ENCODE measurements around the gene FADD.
"Not testable (repeated sequence)": the region's sequence is repeated elsewhere in the genome, so short reads cannot be mapped to it uniquely, and the experiment has no call there.

Gene FADD

DNA sequence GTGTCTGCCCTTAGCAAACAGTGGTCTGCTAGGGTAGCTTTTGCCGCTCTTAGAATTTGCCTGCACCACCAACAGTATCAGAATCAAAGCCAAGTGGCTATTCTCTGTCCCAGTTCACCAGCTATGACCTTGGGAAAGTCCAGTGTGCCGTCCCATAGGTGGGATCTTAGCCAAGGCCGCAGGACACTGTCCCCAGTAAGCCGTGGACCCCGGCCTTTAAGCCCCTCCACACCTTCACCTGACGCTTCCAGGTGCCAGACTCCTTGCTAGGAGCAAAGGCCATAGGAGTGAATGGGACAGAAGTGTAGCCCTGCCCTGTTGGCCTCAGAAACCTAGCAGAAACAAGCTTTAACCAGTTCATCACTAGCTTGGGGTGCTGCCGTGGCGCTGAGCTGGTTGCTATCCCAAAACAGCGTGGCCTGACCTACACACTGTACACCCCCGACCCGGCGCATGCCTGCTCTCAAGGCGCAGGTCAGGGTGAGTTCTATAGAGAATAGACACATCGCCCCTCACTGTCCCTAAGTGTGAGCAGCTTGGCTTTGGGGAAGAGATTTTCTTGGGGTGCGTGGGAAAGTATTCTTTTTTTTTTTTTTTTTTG lies 4.5 kb downstream of the FADD start:
- H3K4me3 ChIP-seq (ENCODE audit: low read length) = no peak overlapping the region
- no peak for DNase-seq (ENCODE audit: low read depth)
- TF ChIP-seq, protein P1, sequence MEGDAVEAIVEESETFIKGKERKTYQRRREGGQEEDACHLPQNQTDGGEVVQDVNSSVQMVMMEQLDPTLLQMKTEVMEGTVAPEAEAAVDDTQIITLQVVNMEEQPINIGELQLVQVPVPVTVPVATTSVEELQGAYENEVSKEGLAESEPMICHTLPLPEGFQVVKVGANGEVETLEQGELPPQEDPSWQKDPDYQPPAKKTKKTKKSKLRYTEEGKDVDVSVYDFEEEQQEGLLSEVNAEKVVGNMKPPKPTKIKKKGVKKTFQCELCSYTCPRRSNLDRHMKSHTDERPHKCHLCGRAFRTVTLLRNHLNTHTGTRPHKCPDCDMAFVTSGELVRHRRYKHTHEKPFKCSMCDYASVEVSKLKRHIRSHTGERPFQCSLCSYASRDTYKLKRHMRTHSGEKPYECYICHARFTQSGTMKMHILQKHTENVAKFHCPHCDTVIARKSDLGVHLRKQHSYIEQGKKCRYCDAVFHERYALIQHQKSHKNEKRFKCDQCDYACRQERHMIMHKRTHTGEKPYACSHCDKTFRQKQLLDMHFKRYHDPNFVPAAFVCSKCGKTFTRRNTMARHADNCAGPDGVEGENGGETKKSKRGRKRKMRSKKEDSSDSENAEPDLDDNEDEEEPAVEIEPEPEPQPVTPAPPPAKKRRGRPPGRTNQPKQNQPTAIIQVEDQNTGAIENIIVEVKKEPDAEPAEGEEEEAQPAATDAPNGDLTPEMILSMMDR (IDR thresholded peaks at IDR 0.05; ENCODE audit: insufficient read depth, low read depth, low read length, missing control alignments) = no peak

DNA sequence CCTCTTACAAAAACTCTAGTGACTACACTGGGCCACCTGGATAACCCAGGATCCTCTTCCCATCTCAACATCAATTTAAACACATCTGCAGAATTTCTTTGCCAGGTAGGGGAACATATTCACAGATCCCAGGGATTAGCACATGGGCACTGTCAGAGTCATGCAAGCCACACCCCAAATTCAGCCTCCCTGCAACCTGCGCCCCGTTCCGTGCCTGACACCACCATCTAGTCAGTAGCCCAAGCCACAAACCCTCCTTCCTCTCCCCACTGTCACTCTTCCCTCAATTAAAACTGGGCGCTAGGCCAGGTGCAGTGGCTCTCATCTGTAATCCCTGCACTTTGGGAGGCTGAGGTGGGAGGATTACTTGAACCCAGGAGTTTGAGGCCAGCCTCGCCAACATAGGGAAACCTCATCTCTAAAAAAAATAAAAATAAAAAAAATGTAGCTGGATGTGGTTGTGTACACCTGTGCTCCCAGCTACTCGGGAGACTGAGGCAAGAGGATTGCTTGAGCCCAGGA lies 6.4 kb downstream of the FADD start:
- no peak for DNase-seq (ENCODE audit: low read depth)
- H3K4me3 ChIP-seq (ENCODE audit: low read length) = no peak overlapping the region
- TF ChIP-seq, protein P1 (IDR thresholded peaks at IDR 0.05; ENCODE audit: insufficient read depth, low read depth, low read length, missing control alignments) = no peak

DNA sequence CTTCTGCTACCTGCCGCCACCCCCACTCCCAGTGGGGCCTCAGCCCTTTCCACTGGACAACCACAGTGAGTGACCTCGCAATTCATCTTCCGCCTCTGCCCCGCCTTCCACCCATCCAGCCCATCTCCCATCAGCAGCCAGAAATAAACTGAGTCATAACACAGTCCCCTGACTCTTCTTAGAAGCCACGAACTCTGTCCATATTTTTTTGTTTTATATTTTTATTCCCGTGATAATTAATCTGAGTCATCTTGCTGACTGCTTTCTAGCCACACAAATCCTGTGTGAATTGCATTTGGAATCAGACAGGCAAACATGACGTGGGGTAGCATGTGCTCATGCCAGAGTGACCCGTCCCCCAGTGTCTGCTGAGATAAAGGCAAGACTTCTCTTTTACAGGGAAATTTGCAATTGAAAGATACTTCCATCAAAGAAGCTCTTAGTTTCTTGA lies 7.0 kb downstream of the FADD start:
- H3K4me3 ChIP-seq (ENCODE audit: low read length) = no peak overlapping the region
- no peak for DNase-seq (ENCODE audit: low read depth)

DNA sequence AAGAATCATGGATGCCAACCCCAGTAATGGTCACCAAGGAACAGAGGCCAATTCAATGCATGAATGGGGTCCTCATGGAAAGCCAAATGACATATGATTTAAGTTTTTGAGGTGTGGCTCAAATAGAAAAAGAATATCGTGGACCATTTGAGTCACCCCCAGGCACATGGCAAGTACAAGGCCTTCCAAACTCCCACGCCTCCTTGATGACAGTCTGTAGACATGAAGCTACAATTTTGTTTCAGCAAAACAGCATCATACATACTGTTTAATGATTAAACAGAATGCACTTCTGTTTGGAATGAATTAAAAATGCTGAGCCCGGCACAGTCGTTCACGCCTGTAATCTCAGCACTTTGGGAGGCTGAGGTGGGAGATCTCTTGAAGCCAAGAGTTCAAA lies 7.4 kb downstream of the FADD start:
- no peak for DNase-seq (ENCODE audit: low read depth)
- no peak overlapping the region for H3K4me3 ChIP-seq (ENCODE audit: low read length)
- TF ChIP-seq, protein P1 (IDR thresholded peaks at IDR 0.05; ENCODE audit: insufficient read depth, low read depth, low read length, missing control alignments) = no peak

More for the DNA sequence above, 7.0 kb downstream of the FADD start:
- TF ChIP-seq, protein P1 (IDR thresholded peaks at IDR 0.05; ENCODE audit: insufficient read depth, low read depth, low read length, missing control alignments) = no peak

DNA sequence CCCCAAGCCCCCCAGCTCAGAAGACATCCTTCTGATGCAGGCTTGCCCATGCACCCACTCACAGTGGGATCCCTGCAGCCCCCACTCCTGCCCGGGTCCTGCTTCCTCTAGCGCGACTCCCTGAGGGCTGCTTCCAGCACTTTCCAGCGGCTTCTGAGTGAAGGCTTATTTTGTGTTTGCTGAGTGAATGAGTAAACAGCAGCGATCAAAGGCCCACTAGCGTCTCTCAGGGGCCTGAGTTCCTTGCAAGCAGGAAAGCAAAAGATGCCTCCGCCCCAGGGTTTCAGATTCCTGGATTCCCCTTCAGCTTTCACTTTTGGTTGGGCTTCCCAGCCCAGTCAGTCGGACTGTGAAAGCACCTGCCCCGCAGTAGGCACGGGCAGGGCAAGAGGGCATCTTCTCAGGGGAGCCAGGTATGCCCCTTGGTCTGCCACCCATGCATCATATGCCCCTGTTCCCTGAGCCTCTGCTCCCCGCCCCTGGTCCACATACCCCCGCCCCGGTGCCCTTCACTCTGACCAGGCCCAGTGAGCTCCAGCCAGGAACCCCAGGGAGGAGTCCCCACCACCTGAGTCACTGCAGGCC lies 9.2 kb downstream of the FADD start:
- TF ChIP-seq, protein P1 (IDR thresholded peaks at IDR 0.05; ENCODE audit: insufficient read depth, low read depth, low read length, missing control alignments) = no peak
- no peak overlapping the region for H3K4me3 ChIP-seq (ENCODE audit: low read length)
- peak; percentile 25 for DNase-seq (ENCODE audit: low read depth)

DNA sequence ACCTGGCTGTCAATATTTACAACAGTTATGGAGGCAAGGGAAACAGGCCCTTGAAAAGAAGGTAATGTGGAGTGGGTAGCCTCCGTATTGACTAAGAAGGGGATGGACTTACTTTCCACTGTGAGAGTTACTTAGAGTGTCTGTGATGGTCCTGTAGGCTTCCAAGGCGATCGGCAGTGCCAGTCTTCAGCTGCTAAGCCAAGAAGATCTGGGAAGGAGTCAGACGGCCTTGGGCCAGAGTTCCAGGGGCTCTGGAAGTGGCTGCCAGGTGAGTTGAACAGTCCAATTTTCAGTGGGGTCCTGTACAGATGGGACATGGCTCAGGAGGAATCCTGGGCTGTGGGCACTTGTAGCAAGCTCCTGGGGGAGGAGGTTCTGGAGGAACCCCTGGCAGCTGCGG lies 14.3 kb downstream of the FADD start:
- DNase-seq (ENCODE audit: low read depth); H3K4me3 ChIP-seq (ENCODE audit: low read length): not testable (repeated sequence)

DNA sequence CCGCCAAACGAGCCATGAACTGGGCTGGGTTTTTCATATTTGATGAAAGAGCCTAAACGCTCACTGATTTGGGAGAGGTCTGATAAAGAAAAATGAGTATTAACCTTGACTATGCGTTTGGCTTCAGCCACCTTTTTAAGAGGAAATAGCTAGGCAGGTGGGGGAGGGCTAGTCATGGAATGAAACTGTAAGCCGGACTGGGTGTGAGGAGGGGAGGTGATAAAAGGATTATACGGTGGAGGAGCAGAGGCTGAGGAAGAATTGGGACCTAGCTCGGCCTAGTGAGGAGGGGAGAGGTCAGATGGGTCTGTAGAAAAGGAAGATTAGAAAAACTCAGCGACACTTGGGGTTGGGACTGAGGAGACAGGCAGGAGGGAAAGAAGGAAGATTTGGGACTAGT lies 15.0 kb downstream of the FADD start:
- not testable (repeated sequence) for H3K4me3 ChIP-seq (ENCODE audit: low read length); DNase-seq (ENCODE audit: low read depth)

DNA sequence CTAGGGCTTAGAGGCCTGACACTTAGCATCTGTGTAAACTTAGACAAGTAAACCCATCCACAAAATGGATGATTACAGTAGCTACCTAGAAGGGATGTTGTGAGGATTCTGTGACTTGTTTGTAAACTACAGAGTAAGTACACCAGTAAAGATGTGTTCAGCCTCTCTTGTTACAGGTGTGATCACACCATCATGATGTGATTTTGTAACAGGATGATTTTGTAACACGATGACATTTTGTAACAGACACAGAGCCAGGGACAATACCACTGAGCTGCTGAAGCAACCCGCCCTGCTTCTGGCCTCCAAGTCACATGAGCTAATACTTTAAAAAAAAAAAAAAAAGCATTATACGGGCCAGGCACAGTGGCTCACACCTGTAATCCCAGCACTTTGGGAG lies 17.0 kb downstream of the FADD start:
- no peak overlapping the region for H3K4me3 ChIP-seq (ENCODE audit: low read length)
- TF ChIP-seq, protein P1 (IDR thresholded peaks at IDR 0.05; ENCODE audit: insufficient read depth, low read depth, low read length, missing control alignments) = no peak
- DNase-seq (ENCODE audit: low read depth) = no peak
